ENCODE results near the gene SPEM1. TPM values are rescaled to one million over a fixed set of nuclear protein-coding genes. Genes with fewer than 3 reads are reported as not detected.

SPEM1 gene
- polyA plus RNA-seq, 3 donors: not detected

- DNase-seq (ENCODE audit: low read depth in 3 of 3, low spot score in 2 of 3): no peak
These were observed 19.5 kb downstream of the SPEM1 start, which contains the start of gene FGF11 for GRCh38 chr17:7439462-7440112. TSS of gene FGF11 (plus strand) at chr17:7439512. CDS start at chr17:7439621, 109 bp downstream.

GRCh38 chr17:7440113-7440833 lies 20.1 kb downstream of the SPEM1 start:
- no peak for DNase-seq (ENCODE audit: low read depth in 3 of 3, low spot score in 2 of 3)

- no peak for DNase-seq (ENCODE audit: low read depth in 3 of 3, low spot score in 2 of 3)
These were observed 20.7 kb downstream of the SPEM1 start for GRCh38 chr17:7440834-7441195.

- DNase-seq (ENCODE audit: low read depth in 3 of 3, low spot score in 2 of 3): no peak
These were observed 21.1 kb downstream of the SPEM1 start for GRCh38 chr17:7441266-7441665.

- no peak for DNase-seq (ENCODE audit: low read depth in 3 of 3, low spot score in 2 of 3)
These were observed 22.0 kb downstream of the SPEM1 start for GRCh38 chr17:7442142-7442541.

GRCh38 chr17:7443499-7444485 lies 23.7 kb downstream of the SPEM1 start:
- DNase-seq (ENCODE audit: low read depth in 3 of 3, low spot score in 2 of 3): no peak

GRCh38 chr17:7444682-7445618 lies 24.8 kb downstream of the SPEM1 start, which contains the start of gene CHRNB1:
TSS of gene CHRNB1 (plus strand) at chr17:7445061. CDS start at chr17:7445128, 67 bp downstream.
- no peak for DNase-seq (ENCODE audit: low read depth in 3 of 3, low spot score in 2 of 3)

GRCh38 chr17:7445619-7445968 lies 25.5 kb downstream of the SPEM1 start:
- DNase-seq (ENCODE audit: low read depth in 3 of 3, low spot score in 2 of 3): no peak

- no peak for DNase-seq (ENCODE audit: low read depth in 3 of 3, low spot score in 2 of 3)
These were observed 28.3 kb downstream of the SPEM1 start for GRCh38 chr17:7448461-7448860.

GRCh38 chr17:7459961-7460545 lies 39.9 kb downstream of the SPEM1 start:
- DNase-seq (ENCODE audit: low read depth in 3 of 3, low spot score in 2 of 3): no peak

- no peak for DNase-seq (ENCODE audit: low read depth in 3 of 3, low spot score in 2 of 3)
These were observed 40.9 kb downstream of the SPEM1 start for GRCh38 chr17:7460850-7461660.

GRCh38 chr17:7462474-7463371 lies 42.6 kb downstream of the SPEM1 start:
- DNase-seq (ENCODE audit: low read depth in 3 of 3, low spot score in 2 of 3): no peak

GRCh38 chr17:7463372-7463846 lies 43.3 kb downstream of the SPEM1 start:
- no peak for DNase-seq (ENCODE audit: low read depth in 3 of 3, low spot score in 2 of 3)

- no peak for DNase-seq (ENCODE audit: low read depth in 3 of 3, low spot score in 2 of 3)
These were observed 44.0 kb downstream of the SPEM1 start for GRCh38 chr17:7464081-7464480.

- DNase-seq (ENCODE audit: low read depth in 3 of 3, low spot score in 2 of 3): no peak
These were observed 45.6 kb downstream of the SPEM1 start for GRCh38 chr17:7465597-7466275.

- DNase-seq (ENCODE audit: low read depth in 3 of 3, low spot score in 2 of 3): no peak
These were observed 46.2 kb downstream of the SPEM1 start for GRCh38 chr17:7466318-7466638.

- no peak for DNase-seq (ENCODE audit: low read depth in 3 of 3, low spot score in 2 of 3)
These were observed 46.7 kb downstream of the SPEM1 start for GRCh38 chr17:7466639-7467341.
